Gastrocnemius medialis (tissue), 4 donors: ENCODE data around the gene CIAO3. TPM values are rescaled to one million over a fixed set of nuclear protein-coding genes. Genes with fewer than 3 reads are reported as not detected.

Experiments
- ATAC-seq, 2 donors: fragments of 150-250 bp; one replicate each; pipeline ENCODE4 v1.9.1; 2016
- DNase-seq, 2 donors: peaks; one replicate each; pipeline ENCODE4 v3.0.0-alpha.2; 2019
- H3K27ac ChIP-seq, 4 donors: fragments of 200-600 bp; sonication (generic); 1 replicate in 1 of 4; 2 replicates in 3 of 4; pipeline ENCODE4 v1.5.1; 2016 to 2018; ENCODE audit warnings: mild to moderate bottlenecking in 2 of 4, moderate library complexity in 1 of 4
- H3K27me3 ChIP-seq, 3 donors: fragments of 200-600 bp; sonication (generic) in 2 of 3; 1 replicate in 1 of 3; 2 replicates in 2 of 3; pipeline versions ENCODE4 v1.5.1 to v1.6.0; 2016 to 2019; ENCODE audit warnings: mild to moderate bottlenecking in 1 of 3, moderate library complexity in 1 of 3
- H3K36me3 ChIP-seq, 2 donors: fragments of 200-600 bp; sonication (generic) in 1 of 2; one replicate each; pipeline ENCODE4 v1.5.1; 2017 to 2018
- H3K4me1 ChIP-seq, 2 donors: fragments of 200-600 bp; sonication (generic) in 1 of 2; one replicate each; pipeline ENCODE4 v1.5.1; 2016 to 2017; ENCODE audit warnings: mild to moderate bottlenecking in 2 of 2
- H3K4me3 ChIP-seq, 4 donors: fragments of 200-600 bp; sonication (generic) in 3 of 4; 1 replicate in 1 of 4; 2 replicates in 3 of 4; pipeline ENCODE4 v1.5.1; 2016 to 2019; ENCODE audit warnings: mild to moderate bottlenecking in 2 of 4
- H3K9me3 ChIP-seq, 3 donors: fragments of 200-600 bp; sonication (generic) in 2 of 3; 1 replicate in 1 of 3; 2 replicates in 2 of 3; pipeline ENCODE4 v1.5.1; 2016 to 2019
- POLR2A ChIP-seq, 2 donors: fragments of 450-650 bp; IDR thresholded peaks; one replicate each; pipeline ENCODE4 v1.6.1; 2017; ENCODE audit warnings: antibody characterized with exemption in 2 of 2, mild to moderate bottlenecking in 2 of 2, moderate library complexity in 2 of 2
- in situ Hi-C, 4 donors: fragments of 200-750 bp; cut with MboI; loops; one replicate each; pipeline versions ENCODE4 v1.15.0 to v1.8.0; 2017; ENCODE audit warnings: low sequenced_read_pairs in 4 of 4
- intact Hi-C: fragments of 100-400 bp; cut with DNase I; formaldehyde crosslinking; loops from one replicate; pipeline ENCODE4 v1.15.1; 2023; ENCODE audit warnings: low total_unique reads
- total RNA-seq, 4 donors: library from RNA; depleted of rRNA; stranded (reverse); fragments of >200 nt; gene quantifications; one replicate each; pipeline versions ENCODE4 v1.1.0 to v1.2.3, GENCODE V29; 2016
- TF ChIP-seq, protein P1 (sequence below), 5 experiments: fragments of 450-650 bp in 3 of 5; fragments of 200-600 bp in 2 of 5; sonication (generic) in 2 of 5; IDR thresholded peaks in 4 of 5; conservative IDR thresholded peaks in 1 of 5; 1 replicate in 4 of 5; 2 replicates in 1 of 5; pipeline ENCODE4 v1.5.1; 2016 to 2019; ENCODE audit warnings: antibody characterized with exemption in 5 of 5, mild to moderate bottlenecking in 3 of 5, moderate library complexity in 3 of 5

Gene CIAO3
- total RNA-seq = 10 to 100 TPM; 16.1 to 48.5 (median 21.6) TPM

DNA sequence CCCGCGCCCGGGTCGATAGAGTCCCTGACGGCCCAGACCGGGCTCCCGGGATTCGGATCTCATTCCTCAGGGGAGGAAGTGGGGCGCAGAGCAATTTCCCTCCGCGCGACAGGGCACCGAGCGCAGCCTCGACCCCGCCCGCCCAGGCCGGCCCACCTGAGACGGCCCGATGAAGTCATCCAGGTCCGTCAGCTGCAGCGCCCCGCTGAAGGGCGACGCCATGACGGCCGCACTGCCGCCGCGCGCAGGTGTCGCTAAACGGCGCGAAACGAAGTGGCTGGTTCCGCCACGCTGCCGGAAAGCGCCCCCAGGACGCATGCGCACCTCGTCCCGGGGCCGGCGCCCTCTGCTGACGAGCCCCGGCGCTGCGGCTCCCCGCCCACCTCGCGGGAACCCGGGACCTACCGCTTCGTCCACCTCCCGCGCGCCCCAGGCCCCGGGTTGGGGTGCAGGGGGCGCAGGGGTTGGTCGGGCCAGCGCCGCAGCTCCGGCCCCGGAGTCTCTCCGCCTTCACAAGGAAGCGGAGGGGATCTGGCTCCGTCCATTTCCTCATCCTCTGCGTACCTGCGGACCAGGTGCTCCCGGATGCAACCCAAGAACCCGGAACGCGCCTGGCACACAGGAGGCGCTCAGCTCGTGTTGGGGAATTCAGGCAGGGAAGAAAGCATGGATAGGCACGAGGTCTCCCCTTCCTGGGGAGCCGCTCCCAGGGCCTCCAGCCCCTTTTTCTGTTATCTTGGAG lies at the start of gene CIAO3:
Gene CIAO3 (minus strand): TSS at position 234 of the 742 bp plus-strand sequence. CDS start 12 bp downstream, at position 222.
- in situ Hi-C loops = no loop called here
- peak within 1 kb of the TSS; percentile 64 to 99 (median 94) for H3K4me3 ChIP-seq
- H3K27me3 ChIP-seq = peaks cover 3 to 6% (median 5%) of the 10 kb centered on the region in 3 donors
- H3K4me1 ChIP-seq = peaks cover 11% of the 10 kb centered on the region in 2 donors
- intact Hi-C loops = loop anchor here (1.0 kb wide), 2 partner anchors 20 to 30 kb away; partner anchors contain the start of gene ANTKMT
- peaks cover 0 to 21% of the 10 kb centered on the region in 2 donors for H3K36me3 ChIP-seq
- ATAC-seq = peak; percentile 95 to 96
- H3K27ac ChIP-seq = peak within 1 kb of the TSS; percentile 58 to 87 (median 83)
- no peaks in the 10 kb centered on the region for H3K9me3 ChIP-seq
- TF ChIP-seq, protein P1, sequence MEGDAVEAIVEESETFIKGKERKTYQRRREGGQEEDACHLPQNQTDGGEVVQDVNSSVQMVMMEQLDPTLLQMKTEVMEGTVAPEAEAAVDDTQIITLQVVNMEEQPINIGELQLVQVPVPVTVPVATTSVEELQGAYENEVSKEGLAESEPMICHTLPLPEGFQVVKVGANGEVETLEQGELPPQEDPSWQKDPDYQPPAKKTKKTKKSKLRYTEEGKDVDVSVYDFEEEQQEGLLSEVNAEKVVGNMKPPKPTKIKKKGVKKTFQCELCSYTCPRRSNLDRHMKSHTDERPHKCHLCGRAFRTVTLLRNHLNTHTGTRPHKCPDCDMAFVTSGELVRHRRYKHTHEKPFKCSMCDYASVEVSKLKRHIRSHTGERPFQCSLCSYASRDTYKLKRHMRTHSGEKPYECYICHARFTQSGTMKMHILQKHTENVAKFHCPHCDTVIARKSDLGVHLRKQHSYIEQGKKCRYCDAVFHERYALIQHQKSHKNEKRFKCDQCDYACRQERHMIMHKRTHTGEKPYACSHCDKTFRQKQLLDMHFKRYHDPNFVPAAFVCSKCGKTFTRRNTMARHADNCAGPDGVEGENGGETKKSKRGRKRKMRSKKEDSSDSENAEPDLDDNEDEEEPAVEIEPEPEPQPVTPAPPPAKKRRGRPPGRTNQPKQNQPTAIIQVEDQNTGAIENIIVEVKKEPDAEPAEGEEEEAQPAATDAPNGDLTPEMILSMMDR (IDR thresholded peaks at IDR 0.05 in 4 of 5, conservative IDR thresholded peaks at IDR 0.05 in 1 of 5) = peak; percentile 75 to 98 (median 96)
- peak; percentile 67 to 76 for TF ChIP-seq POLR2A (IDR thresholded peaks at IDR 0.05)
- peak; percentile 75 to 82 for DNase-seq

DNA sequence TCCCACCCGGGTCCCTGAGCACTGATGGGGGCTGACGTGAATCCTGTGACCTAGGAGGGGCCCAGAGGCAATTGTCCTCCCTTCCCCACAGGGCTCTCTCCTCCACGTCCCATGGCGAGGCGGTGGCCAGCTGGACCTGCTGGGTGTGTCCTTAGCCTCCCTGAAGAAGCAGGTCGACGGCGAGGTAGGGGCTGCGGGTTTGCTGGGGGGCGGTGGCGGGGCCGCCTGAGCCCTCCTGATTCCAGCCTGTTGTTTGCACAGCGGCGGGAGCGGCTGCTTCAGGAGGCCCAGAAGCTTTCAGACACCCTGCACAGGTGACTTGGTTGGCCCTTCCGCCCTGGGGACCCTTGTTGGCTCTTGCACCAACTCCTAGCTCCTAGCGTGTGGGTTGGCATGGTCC lies 49.3 kb upstream of the CIAO3 start:
- H3K27me3 ChIP-seq = no peaks in the 10 kb centered on the region
- no peaks in the 10 kb centered on the region for H3K9me3 ChIP-seq
- H3K4me1 ChIP-seq = peaks cover 5 to 16% of the 10 kb centered on the region in 2 donors
- H3K36me3 ChIP-seq = no peaks in the 10 kb centered on the region
- H3K4me3 ChIP-seq = no peak overlapping the region
- in situ Hi-C loops = no loop called here
- intact Hi-C loops = no loop called here
- H3K27ac ChIP-seq = no peak overlapping the region
- ATAC-seq (no peak), DNase-seq (no peak)
- no peak for TF ChIP-seq POLR2A (IDR thresholded peaks at IDR 0.05)
- TF ChIP-seq, protein P1 (IDR thresholded peaks at IDR 0.05 in 4 of 5, conservative IDR thresholded peaks at IDR 0.05 in 1 of 5) = no peak

DNA sequence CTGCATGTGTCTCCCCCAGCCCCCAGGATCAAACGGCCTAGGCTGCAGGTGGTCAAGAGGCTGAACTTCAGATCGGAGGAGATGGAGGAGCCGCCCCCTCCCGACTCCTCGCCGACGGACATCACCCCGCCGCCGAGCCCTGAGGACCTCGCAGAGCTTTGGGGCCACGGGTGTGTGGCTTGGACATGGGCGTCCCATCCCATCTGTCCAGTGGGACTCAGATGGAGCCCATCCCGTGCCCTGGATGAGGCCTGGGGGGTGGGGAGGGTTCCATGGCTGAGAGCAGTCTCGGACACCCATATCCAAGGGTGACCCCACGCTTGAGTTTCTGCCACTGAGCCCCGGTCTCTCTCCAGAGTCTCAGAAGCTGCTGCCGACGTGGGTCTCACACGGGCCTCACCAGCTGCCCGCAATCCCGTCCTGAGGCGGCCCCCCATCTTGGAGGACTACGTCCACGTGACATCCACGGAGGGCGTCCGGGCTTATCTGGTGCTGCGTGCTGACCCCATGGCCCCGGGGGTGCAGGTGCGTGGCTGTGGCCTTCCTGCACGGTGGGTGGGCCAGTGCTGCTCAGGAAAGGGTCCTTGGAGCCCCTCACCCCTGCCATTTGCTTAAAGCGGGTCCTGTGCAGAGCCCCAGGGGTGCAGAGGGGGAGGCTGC lies 48.5 kb upstream of the CIAO3 start:
- Histone ChIP-seq H3K9me3 (no peaks in the 10 kb centered on the region), H3K36me3 (no peaks in the 10 kb centered on the region), H3K27me3 (no peaks in the 10 kb centered on the region), H3K4me1 (peaks cover 5 to 16% of the 10 kb centered on the region in 2 donors), H3K4me3 (peak overlapping the region; percentile 66 to 85 (median 73)), H3K27ac (no peak overlapping the region)
- in situ Hi-C loops (no loop called here), intact Hi-C loops (loop anchor here (2.0 kb wide), 1 partner anchor 69 kb away; the partner anchor contains the start of gene ANTKMT)
- TF ChIP-seq POLR2A (IDR thresholded peaks at IDR 0.05) = no peak
- TF ChIP-seq, protein P1 (IDR thresholded peaks at IDR 0.05 in 4 of 5, conservative IDR thresholded peaks at IDR 0.05 in 1 of 5) = no peak
- ATAC-seq (no peak), DNase-seq (no peak)

DNA sequence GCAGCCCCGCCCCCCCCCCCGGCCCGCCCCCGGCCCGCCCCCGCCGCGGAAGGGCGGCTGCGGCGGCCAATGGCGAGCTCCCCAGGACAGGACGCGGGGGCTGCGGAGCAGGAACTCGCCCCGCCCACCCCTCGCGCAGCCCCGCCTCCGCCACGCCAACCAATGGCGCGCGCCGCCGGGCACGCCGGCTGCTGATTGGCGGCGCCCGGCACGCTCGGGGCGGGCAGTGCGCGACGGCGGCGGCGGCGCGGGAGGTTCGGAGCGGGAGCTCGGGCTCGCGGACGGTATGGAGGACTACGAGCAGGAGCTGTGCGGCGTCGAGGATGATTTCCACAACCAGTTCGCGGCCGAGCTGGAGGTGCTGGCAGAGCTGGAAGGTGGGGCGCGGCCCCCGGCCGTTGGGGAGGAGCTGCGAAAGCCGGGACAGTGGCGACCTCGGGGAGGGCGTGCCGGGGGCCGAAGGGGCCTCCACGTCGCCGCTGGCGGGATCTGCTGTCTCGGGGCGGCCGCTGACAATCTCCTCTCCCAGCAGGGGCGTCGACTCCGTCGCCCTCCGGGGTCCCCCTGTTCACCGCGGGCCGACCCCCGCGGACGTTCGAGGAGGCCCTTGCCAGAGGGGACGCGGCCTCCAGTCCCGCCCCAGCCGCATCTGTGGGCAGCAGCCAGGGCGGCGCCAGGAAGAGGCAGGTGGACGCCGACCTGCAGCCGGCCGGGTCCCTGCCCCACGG lies 47.8 kb upstream of the CIAO3 start, which contains the start of gene CHTF18:
Gene CHTF18 (plus strand): TSS at position 222 of the 728 bp plus-strand sequence. CDS start 65 bp downstream, at position 287.
- H3K4me3 ChIP-seq = peak within 1 kb of the TSS; percentile 70 to 85 (median 82)
- peak within 1 kb of the TSS; percentile 50 to 77 (median 64) for H3K27ac ChIP-seq
- intact Hi-C loops (loop anchor here (1.0 to 2.0 kb wide), 2 partner anchors 19 to 68 kb away; partner anchors contain the start of gene ANTKMT), in situ Hi-C loops (no loop called here)
- H3K9me3 ChIP-seq = no peaks in the 10 kb centered on the region
- H3K4me1 ChIP-seq = peaks cover 5 to 16% of the 10 kb centered on the region in 2 donors
- no peaks in the 10 kb centered on the region for H3K36me3 ChIP-seq
- peak in 1 of 2 donors; percentile 38 for TF ChIP-seq POLR2A (IDR thresholded peaks at IDR 0.05)
- TF ChIP-seq, protein P1 (IDR thresholded peaks at IDR 0.05 in 4 of 5, conservative IDR thresholded peaks at IDR 0.05 in 1 of 5) = no peak
- ATAC-seq (peak; percentile 94 to 96), DNase-seq (peak; percentile 83 to 89)
- peaks cover 4 to 6% (median 6%) of the 10 kb centered on the region in 3 donors for H3K27me3 ChIP-seq
